Uterus (tissue), 2 donors: ENCODE results near the gene RPLP1.

Source experiments
- CTCF ChIP-seq, 4 experiments: fragments of 200-600 bp in 2 of 4; fragments of 450-650 bp in 2 of 4; sonication (generic) in 2 of 4; IDR thresholded peaks; one replicate each; pipeline ENCODE4 v1.5.1; 2016 to 2019; ENCODE audit warnings: antibody characterized with exemption in 4 of 4, mild to moderate bottlenecking in 2 of 4, moderate library complexity in 1 of 4
- POLR2A ChIP-seq, 2 donors: fragments of 450-650 bp; IDR thresholded peaks; one replicate each; pipeline ENCODE4 v1.6.1; 2016; ENCODE audit warnings: antibody characterized with exemption in 2 of 2, mild to moderate bottlenecking in 1 of 2, moderate library complexity in 1 of 2

DNA sequence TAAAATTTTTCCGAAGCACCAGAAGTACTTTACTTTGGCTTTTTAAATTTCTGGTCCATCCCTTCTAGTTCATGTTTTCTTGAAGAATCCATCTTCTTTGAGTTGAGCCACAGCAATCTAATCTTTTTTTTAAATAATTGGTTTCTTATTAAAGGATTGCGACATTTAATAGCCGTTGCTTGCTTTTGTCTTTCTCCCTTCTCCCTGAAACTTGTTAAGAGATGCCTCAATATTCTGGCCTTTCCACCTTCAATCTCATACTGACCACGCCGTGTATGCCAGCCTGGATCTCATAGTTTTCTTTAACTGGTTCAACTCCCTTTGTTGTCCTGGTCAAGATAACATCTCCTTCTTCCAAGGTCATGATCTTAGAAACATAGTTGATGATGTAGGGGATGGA lies 18.4 kb upstream of the RPLP1 start:
- TF ChIP-seq CTCF (IDR thresholded peaks at IDR 0.05) = no peak
- TF ChIP-seq POLR2A (IDR thresholded peaks at IDR 0.05) = no peak
